A673 (cell line): ENCODE results near the gene APEH.

ENCODE experiments used
- CTCF ChIP-seq: fragments of 300-800, 200-600 bp; sonication (generic); conservative IDR thresholded peaks from 2 replicates; pipeline ENCODE4 v1.5.1; 2017; ENCODE audit warnings: low read depth, mild to moderate bottlenecking, antibody characterized with exemption, low read length, moderate library complexity, mixed read lengths
- EZH2 ChIP-seq: fragments of 200-600 bp; sonication (generic); IDR thresholded peaks from 2 replicates; pipeline ENCODE4 v1.6.1; 2017; ENCODE audit warnings: borderline replicate concordance, low read depth, mild to moderate bottlenecking, mixed read lengths, antibody characterized with exemption, low read length; ENCODE audit not compliant: poor library complexity, severe bottlenecking

- no peak for TF ChIP-seq CTCF
- no peak for TF ChIP-seq EZH2
Observed at GRCh38 chr3:49644684-49645083, 29.5 kb upstream of the APEH start.
